Kidney (tissue), 14 donors: Measurements from ENCODE around the gene VPS16. TPM values are rescaled to one million over a fixed set of nuclear protein-coding genes. Genes with fewer than 3 reads are reported as not detected.
A peak's percentile ranks its signal among the peaks of the same experiment; 100 is the strongest.

Experiments
- DNase-seq, 5 donors: peaks; one replicate each; pipeline ENCODE4 v3.0.0-alpha.2; 2013 to 2020
- FAIRE-seq: peaks from 2 replicates; lab custom pipeline; 2012; peaks lifted over from hg19 to GRCh38; lab: Jason Lieb, UNC
- H3K27ac ChIP-seq, 2 donors: one replicate each; pipeline ENCODE4 v1.7.0; 2013; ENCODE audit warnings: low read depth in 2 of 2, low read length in 2 of 2, inconsistent platforms in 1 of 2
- H3K27me3 ChIP-seq: one replicate; pipeline ENCODE4 v1.7.1; 2013; ENCODE audit warnings: low read length, inconsistent platforms; ENCODE audit not compliant: control insufficient read depth, insufficient read depth
- H3K36me3 ChIP-seq, 3 donors: one replicate each; pipeline versions ENCODE4 v1.7.0 to v1.7.1; 2013; ENCODE audit warnings: low read length in 3 of 3, control low read depth in 1 of 3, inconsistent platforms in 1 of 3; ENCODE audit not compliant: insufficient read depth in 3 of 3, control insufficient read depth in 2 of 3
- H3K4me1 ChIP-seq, 3 donors: one replicate each; pipeline versions ENCODE4 v1.7.0 to v1.7.1; 2013; ENCODE audit warnings: low read length in 3 of 3, inconsistent platforms in 1 of 3, low read depth in 1 of 3; ENCODE audit not compliant: control insufficient read depth in 2 of 3, insufficient read depth in 2 of 3
- H3K4me3 ChIP-seq, 3 donors: one replicate each; pipeline versions ENCODE4 v1.7.0 to v1.8.1; 2013; ENCODE audit warnings: low read length in 3 of 3, control low read depth in 1 of 3, inconsistent platforms in 1 of 3
- H3K9ac ChIP-seq, 3 donors: one replicate each; pipeline versions ENCODE4 v1.7.0 to v1.7.1; 2013; ENCODE audit warnings: low read length in 3 of 3, control low read depth in 1 of 3, inconsistent platforms in 1 of 3
- H3K9me3 ChIP-seq, 3 donors: one replicate each; pipeline versions ENCODE4 v1.7.0 to v1.7.1; 2013; ENCODE audit warnings: low read length in 3 of 3, control low read depth in 1 of 3, inconsistent platforms in 1 of 3; ENCODE audit not compliant: control insufficient read depth in 2 of 3, insufficient read depth in 1 of 3
- CTCF ChIP-seq: IDR thresholded peaks from 3 replicates; pipeline ENCODE4 v1.5.1; 2012; ENCODE audit warnings: mild to moderate bottlenecking, moderate library complexity, borderline replicate concordance; ENCODE audit not compliant: insufficient read depth; ENCODE audit errors: extremely low read depth
- intact Hi-C: fragments of 100-400 bp; cut with DNase I; formaldehyde crosslinking; loops from one replicate; pipeline ENCODE4 v1.11.1; 2022
- polyA plus RNA-seq: library from polyadenylated mRNA; stranded (reverse); fragments of 350-450 nt; fragmentation: Illumina TruSeq; extraction: RNeasy Lipid Tissue Mini Kit (QIAGEN cat#74804); gene quantifications from one replicate; pipeline ENCODE4 v1.2.3, GENCODE V29; 2014; ENCODE audit warnings: low read depth, low replicate concordance; ENCODE audit not compliant: insufficient read depth
- total RNA-seq: library from RNA; stranded (reverse); fragmentation: NEBNext Ultra II Directional; extraction: Animal tissue kit (Norgen Biotek cat#: 25700); gene quantifications from one replicate; pipeline ENCODE4 v1.2.1, GENCODE V29; 2021
- donor health status: control.
- donor health status: control.
- donor health status: control.
- donor health status: control.
- donor health status: control.
- donor health status: DM: yes; HTN: yes; CAD: no.
- donor health status: Normal renal cell carcinoma (clear cell type).

The VPS16 gene
- total and polyA plus RNA-seq, 2 donors from 2014 or later: 38.6 to 38.8 TPM

- peaks cover 0 to 3% (median 3%) of the 10 kb centered on the region in 3 donors for H3K4me1 ChIP-seq
- H3K9me3 ChIP-seq: no peaks in the 10 kb centered on the region
- no peaks in the 10 kb centered on the region for H3K36me3 ChIP-seq
- intact Hi-C loops: no loop called here
- no peak for TF ChIP-seq CTCF
- H3K9ac ChIP-seq: no peak overlapping the region
- H3K27me3 ChIP-seq: peaks cover 5% of the 10 kb centered on the region
- DNase-seq (peak in 1 of 5 donors; percentile 7), FAIRE-seq (no peak)
- peak overlapping the region in 1 of 3 donors; percentile 65 for H3K4me3 ChIP-seq
- H3K27ac ChIP-seq: no peak overlapping the region
These were observed 39.2 kb upstream of the VPS16 start for GRCh38 chr20:2801286-2801728.

- Histone ChIP-seq H3K27ac (no peak overlapping the region), H3K9me3 (no peaks in the 10 kb centered on the region), H3K9ac (no peak overlapping the region), H3K4me3 (no peak overlapping the region), H3K36me3 (no peaks in the 10 kb centered on the region), H3K27me3 (peaks cover 5% of the 10 kb centered on the region), H3K4me1 (peaks cover 0 to 3% (median 3%) of the 10 kb centered on the region in 3 donors)
- no peak for TF ChIP-seq CTCF
- intact Hi-C loops: no loop called here
- DNase-seq (no peak), FAIRE-seq (no peak)
These were observed 36.3 kb upstream of the VPS16 start for GRCh38 chr20:2804041-2804828.

- H3K9ac ChIP-seq: no peak overlapping the region
- no peak overlapping the region for H3K4me3 ChIP-seq
- H3K27me3 ChIP-seq: peaks cover 5% of the 10 kb centered on the region
- no peaks in the 10 kb centered on the region for H3K9me3 ChIP-seq
- FAIRE-seq (no peak), DNase-seq (peak in 4 of 5 donors; percentile 38 to 60 (median 49))
- H3K27ac ChIP-seq: no peak overlapping the region
- H3K36me3 ChIP-seq: no peaks in the 10 kb centered on the region
- intact Hi-C loops: no loop called here
- peaks cover 0 to 3% (median under 1%) of the 10 kb centered on the region in 3 donors for H3K4me1 ChIP-seq
- TF ChIP-seq CTCF: no peak
These were observed 35.5 kb upstream of the VPS16 start for GRCh38 chr20:2804852-2805688.
